Keratinocyte (primary cell): ENCODE results near the gene PRDM7.

Experiments
- CTCF ChIP-seq, 3 experiments: IDR thresholded peaks in 1 of 3; conservative IDR thresholded peaks in 1 of 3; optimal IDR thresholded peaks in 1 of 3; 2 replicates in 2 of 3; 3 replicates in 1 of 3; pipeline versions ENCODE3 to v1.5.1; 2011; ENCODE audit warnings: low read length in 3 of 3, mild to moderate bottlenecking in 3 of 3, moderate library complexity in 2 of 3, control low read depth in 1 of 3, inconsistent platforms in 1 of 3; ENCODE audit not compliant: insufficient read depth in 2 of 3; ENCODE audit errors: extremely low read depth in 1 of 3
- EZH2 ChIP-seq: IDR thresholded peaks from one replicate; pipeline ENCODE4 v1.6.1; 2012; ENCODE audit warnings: inconsistent platforms, mild to moderate bottlenecking, low read length, moderate library complexity

GRCh38 chr16:90031186-90031930 is 45.8 kb downstream of the PRDM7 start:
- no peak for TF ChIP-seq CTCF (optimal IDR thresholded peaks at IDR 0.05 in 1 of 3, IDR thresholded peaks at IDR 0.05 in 1 of 3, conservative IDR thresholded peaks at IDR 0.05 in 1 of 3; ENCODE audit: extremely low read depth in 1 of 3, insufficient read depth in 2 of 3, low read length in 3 of 3)
- no peak for TF ChIP-seq EZH2
